ENCODE results near the gene OPN4.

DNA sequence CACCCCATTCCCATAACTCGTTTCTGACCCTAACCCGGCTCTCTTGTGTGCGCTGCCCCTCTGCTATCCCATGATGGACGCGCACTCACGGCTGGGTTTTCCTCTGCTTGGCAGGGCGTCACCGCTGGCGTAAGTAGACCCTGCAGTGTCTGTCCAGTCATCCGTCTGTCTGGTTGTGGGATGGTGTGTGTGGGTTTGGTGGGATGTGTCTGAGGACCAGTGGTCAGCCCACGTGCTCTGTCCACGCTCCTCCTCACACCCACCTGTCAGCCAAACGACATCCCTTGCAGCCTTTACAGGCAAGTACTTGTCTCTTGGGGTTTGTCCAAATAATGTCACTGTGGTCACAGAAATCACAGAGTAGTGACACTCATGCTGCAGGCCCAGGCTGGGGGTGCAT, 34.8 kb downstream of the OPN4 start:
- TF ChIP-seq, protein P1, sequence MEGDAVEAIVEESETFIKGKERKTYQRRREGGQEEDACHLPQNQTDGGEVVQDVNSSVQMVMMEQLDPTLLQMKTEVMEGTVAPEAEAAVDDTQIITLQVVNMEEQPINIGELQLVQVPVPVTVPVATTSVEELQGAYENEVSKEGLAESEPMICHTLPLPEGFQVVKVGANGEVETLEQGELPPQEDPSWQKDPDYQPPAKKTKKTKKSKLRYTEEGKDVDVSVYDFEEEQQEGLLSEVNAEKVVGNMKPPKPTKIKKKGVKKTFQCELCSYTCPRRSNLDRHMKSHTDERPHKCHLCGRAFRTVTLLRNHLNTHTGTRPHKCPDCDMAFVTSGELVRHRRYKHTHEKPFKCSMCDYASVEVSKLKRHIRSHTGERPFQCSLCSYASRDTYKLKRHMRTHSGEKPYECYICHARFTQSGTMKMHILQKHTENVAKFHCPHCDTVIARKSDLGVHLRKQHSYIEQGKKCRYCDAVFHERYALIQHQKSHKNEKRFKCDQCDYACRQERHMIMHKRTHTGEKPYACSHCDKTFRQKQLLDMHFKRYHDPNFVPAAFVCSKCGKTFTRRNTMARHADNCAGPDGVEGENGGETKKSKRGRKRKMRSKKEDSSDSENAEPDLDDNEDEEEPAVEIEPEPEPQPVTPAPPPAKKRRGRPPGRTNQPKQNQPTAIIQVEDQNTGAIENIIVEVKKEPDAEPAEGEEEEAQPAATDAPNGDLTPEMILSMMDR (IDR thresholded peaks at IDR 0.05), result no peak
- TF ChIP-seq POLR2A (IDR thresholded peaks at IDR 0.05) (no peak), POLR2AphosphoS5 (IDR thresholded peaks at IDR 0.05) (no peak)
